Measurements from ENCODE around the gene SPIRE2. TPM values are rescaled to one million over a fixed set of nuclear protein-coding genes. Genes with fewer than 3 reads are reported as not detected.

The SPIRE2 gene
- total RNA-seq, 1 donor from 2014 or later = 9.5 TPM

DNA sequence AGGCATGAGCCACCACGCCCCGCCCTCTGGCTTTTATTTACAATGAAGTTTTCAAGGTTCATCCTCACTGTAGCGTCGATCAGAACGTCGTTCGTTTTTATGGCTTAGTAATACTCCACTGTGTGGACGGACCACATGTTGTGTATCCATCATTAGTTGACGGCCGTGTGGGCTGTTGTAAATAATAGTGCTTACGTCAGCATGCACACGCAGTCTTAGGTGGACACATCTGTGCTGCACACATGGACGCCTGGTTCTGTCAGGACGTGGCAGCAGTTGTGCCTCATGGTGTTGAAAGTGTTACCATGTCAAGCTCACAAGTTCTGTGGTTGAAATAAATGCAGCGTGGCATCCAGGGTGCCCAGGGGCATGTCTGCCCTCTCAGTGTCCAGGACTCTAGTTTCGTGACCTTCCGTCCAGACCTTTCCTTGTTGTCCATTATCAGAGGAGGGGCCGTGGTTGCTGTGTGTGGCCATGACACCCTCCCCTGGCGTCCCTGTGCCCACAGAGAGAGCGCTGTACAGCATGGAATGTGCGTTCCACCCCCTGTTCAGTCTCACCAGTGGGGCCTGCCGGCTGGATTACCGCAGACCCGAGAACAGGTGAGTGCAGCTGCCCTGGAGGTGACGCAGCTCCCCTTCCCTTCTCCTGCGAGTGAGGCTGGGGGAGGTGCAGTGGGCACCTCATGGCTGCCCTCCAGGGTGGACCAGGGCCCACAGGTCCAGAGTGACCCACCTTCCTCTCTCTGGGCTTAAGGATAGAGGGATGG, 67.4 kb downstream of the SPIRE2 start:
- TF ChIP-seq, protein P1, sequence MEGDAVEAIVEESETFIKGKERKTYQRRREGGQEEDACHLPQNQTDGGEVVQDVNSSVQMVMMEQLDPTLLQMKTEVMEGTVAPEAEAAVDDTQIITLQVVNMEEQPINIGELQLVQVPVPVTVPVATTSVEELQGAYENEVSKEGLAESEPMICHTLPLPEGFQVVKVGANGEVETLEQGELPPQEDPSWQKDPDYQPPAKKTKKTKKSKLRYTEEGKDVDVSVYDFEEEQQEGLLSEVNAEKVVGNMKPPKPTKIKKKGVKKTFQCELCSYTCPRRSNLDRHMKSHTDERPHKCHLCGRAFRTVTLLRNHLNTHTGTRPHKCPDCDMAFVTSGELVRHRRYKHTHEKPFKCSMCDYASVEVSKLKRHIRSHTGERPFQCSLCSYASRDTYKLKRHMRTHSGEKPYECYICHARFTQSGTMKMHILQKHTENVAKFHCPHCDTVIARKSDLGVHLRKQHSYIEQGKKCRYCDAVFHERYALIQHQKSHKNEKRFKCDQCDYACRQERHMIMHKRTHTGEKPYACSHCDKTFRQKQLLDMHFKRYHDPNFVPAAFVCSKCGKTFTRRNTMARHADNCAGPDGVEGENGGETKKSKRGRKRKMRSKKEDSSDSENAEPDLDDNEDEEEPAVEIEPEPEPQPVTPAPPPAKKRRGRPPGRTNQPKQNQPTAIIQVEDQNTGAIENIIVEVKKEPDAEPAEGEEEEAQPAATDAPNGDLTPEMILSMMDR (IDR thresholded peaks at IDR 0.05) = no peak
- Histone ChIP-seq H3K27ac (no peak overlapping the region), H3K4me1 (no peaks in the 10 kb centered on the region), H3K9me3 (no peaks in the 10 kb centered on the region), H3K4me3 (no peak overlapping the region), H3K27me3 (no peaks in the 10 kb centered on the region), H3K36me3 (peaks cover 100% of the 10 kb centered on the region)
- no peak for DNase-seq
- ATAC-seq = no peak
- intact Hi-C loops (cut with DNase I) = no loop called here

DNA sequence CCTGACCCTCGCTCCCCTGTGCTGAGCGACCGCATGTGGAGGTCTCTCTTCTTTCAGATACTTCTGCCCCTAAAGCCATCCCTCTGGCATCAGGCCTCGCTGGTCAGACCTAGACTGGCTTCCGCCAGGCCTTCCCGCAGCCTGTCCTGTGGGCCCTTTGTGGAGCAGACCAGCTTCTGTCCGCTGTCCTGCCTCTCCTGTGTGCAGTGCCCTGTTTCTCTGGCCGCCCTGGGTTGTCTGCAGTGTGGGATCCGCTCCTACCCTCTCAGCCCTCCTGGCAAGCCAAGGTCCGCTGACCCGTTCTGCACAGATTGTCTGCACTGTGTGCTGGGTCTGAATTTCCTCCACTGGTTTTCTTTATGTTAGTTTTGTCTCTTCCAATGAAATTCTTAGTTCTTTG, 68.9 kb downstream of the SPIRE2 start:
- H3K36me3 ChIP-seq = peaks cover 91% of the 10 kb centered on the region
- intact Hi-C loops (cut with DNase I) = no loop called here
- no peak for DNase-seq

DNA sequence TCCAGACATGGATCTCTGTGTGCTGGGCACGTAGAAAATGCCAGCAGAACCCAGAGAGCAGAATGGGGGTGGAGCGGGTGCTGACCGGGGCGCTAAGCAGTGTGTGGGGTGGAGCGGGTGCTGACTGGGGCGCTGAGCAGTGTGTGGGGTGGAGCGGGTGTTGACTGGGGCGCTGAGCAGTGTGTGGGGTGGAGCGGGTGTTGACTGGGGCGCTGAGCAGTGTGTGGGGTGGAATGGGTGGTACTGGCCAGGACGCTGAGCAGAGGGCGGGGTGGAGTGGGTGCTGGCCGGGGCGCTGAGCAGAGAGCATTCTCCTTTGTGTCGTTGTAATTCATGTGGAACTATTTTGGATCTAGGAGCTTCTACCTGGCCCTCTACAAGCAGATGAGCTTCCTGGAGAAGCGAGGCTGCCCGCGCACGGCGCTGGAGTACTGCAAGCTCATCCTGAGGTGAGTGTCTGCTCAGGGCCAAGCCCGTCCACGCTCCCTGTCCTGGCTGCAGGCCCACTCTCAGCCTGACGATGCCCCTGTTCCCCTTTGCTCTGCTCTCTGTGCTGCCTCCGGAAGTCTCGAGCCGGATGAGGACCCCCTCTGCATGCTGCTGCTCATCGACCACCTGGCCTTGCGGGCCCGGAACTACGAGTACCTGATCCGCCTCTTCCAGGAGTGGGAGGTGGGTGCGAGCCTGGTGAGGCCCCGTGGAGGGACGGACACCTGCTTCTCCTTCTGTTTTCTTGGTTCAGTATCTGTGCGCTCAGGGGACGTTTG, 70.1 kb downstream of the SPIRE2 start:
- no peaks in the 10 kb centered on the region for H3K27me3 ChIP-seq
- peaks cover 87% of the 10 kb centered on the region for H3K36me3 ChIP-seq
- H3K9me3 ChIP-seq = no peaks in the 10 kb centered on the region
- TF ChIP-seq, protein P1 (IDR thresholded peaks at IDR 0.05) = no peak
- no peak for ATAC-seq
- no peak for DNase-seq
- no peak overlapping the region for H3K4me3 ChIP-seq
- no peak overlapping the region for H3K27ac ChIP-seq
- intact Hi-C loops (cut with DNase I) = no loop called here
- no peaks in the 10 kb centered on the region for H3K4me1 ChIP-seq

More for the DNA sequence above, 68.9 kb downstream of the SPIRE2 start:
- H3K4me1 ChIP-seq = no peaks in the 10 kb centered on the region
- no peak overlapping the region for H3K4me3 ChIP-seq
- no peaks in the 10 kb centered on the region for H3K27me3 ChIP-seq
- H3K9me3 ChIP-seq = no peaks in the 10 kb centered on the region
- no peak overlapping the region for H3K27ac ChIP-seq
- TF ChIP-seq, protein P1 (IDR thresholded peaks at IDR 0.05) = no peak
- ATAC-seq = no peak

DNA sequence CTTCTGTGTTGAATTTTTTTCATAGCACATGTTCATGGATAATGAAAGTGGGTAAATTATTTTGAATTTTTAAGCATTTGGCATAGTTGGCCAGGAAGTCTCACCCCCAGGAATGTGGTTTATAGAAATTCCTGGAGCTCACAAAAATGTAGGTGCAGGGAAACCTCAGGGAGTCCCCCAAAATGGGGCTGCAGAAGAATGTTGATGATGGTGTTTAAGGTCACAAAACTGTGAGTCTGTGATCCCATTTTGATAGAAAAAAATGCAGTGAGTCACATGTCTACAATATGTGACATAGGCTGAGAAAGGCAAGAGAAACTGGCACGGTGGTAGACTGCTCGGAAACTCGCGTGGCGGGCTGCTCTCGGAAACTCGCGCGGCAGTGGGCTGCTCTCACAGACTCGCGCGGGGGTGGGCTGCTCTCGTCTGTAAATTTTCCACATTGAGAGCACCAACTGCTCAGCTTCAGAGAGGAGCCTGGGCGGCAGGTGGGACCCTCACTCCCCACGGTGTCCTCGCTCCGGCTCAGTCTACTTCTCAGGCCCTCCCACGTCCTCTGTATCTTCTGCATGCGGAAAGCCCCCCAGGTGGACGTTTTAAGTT, 71.7 kb downstream of the SPIRE2 start:
- H3K4me1 ChIP-seq = no peaks in the 10 kb centered on the region
- no peak for ATAC-seq
- intact Hi-C loops (cut with DNase I) = no loop called here
- H3K4me3 ChIP-seq = no peak overlapping the region
- peaks cover 87% of the 10 kb centered on the region for H3K36me3 ChIP-seq
- H3K9me3 ChIP-seq = no peaks in the 10 kb centered on the region
- TF ChIP-seq, protein P1 (IDR thresholded peaks at IDR 0.05) = no peak
- H3K27me3 ChIP-seq = no peaks in the 10 kb centered on the region
- no peak overlapping the region for H3K27ac ChIP-seq
- no peak for DNase-seq

DNA sequence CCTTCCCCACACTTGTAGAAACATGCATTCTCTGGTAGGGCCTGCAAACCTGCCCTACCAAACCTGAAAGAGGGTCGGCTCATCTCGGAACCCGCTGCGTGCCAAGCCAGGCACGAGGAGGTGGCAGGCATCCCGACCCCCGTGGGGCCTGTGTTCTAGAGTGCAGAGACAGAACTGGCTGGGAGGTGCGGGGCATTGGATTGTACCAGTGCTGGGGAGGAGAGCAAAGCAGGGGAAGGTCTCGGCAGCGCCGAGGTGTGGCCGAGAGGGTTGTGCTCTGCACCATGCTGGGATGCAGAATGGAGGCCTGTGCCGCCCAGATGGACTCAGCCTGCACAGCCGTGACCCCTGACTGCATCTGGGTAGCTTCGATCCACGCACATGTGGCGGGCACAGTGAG, 72.6 kb downstream of the SPIRE2 start:
- H3K9me3 ChIP-seq = no peaks in the 10 kb centered on the region
- no peak overlapping the region for H3K27ac ChIP-seq
- H3K4me3 ChIP-seq = no peak overlapping the region
- intact Hi-C loops (cut with DNase I) = no loop called here
- H3K36me3 ChIP-seq = peaks cover 87% of the 10 kb centered on the region
- no peaks in the 10 kb centered on the region for H3K27me3 ChIP-seq
- TF ChIP-seq, protein P1 (IDR thresholded peaks at IDR 0.05) = no peak
- DNase-seq (no peak), ATAC-seq (no peak)
- H3K4me1 ChIP-seq = no peaks in the 10 kb centered on the region
